ENCODE data around the gene ADGRG6. TPM values are rescaled to one million over a fixed set of nuclear protein-coding genes. Genes with fewer than 3 reads are reported as not detected.

Gene ADGRG6
- total and polyA plus RNA-seq, 10 of the 15 experiments (the other 5 are each of a cell fraction or from before 2014, with no cell fraction given): 0.01 to 0.24 (median 0.13) TPM; not detected in 7

- Histone ChIP-seq H3K27me3 (replicated peaks in 1 of 2; ENCODE audit: control insufficient read depth in 2 of 2, insufficient read depth in 2 of 2, low read length in 1 of 2) (no peaks in the 10 kb centered on the region), H3K79me2 (ENCODE audit: control insufficient read depth, insufficient read depth, low read length) (no peaks in the 10 kb centered on the region), H3K9ac (ENCODE audit: control insufficient read depth, insufficient read depth, low read length) (no peak overlapping the region), H3K9me3 (replicated peaks; ENCODE audit: control insufficient read depth, insufficient read depth, low read length) (no peaks in the 10 kb centered on the region), H3K36me3 (ENCODE audit: control insufficient read depth in 2 of 2, insufficient read depth in 2 of 2, low read length in 1 of 2) (no peaks in the 10 kb centered on the region), H4K20me1 (ENCODE audit: control insufficient read depth, insufficient read depth) (no peaks in the 10 kb centered on the region), H3K27ac (ENCODE audit: control insufficient read depth, insufficient read depth) (no peak overlapping the region), H3K4me2 (ENCODE audit: control insufficient read depth, insufficient read depth) (no peak overlapping the region), H2AFZ (ENCODE audit: control insufficient read depth, low read depth, low read length) (no peak overlapping the region), H3K4me3 (no peak overlapping the region), H3K4me1 (ENCODE audit: control insufficient read depth, insufficient read depth, low read length) (no peaks in the 10 kb centered on the region)
- TF ChIP-seq, protein P1, sequence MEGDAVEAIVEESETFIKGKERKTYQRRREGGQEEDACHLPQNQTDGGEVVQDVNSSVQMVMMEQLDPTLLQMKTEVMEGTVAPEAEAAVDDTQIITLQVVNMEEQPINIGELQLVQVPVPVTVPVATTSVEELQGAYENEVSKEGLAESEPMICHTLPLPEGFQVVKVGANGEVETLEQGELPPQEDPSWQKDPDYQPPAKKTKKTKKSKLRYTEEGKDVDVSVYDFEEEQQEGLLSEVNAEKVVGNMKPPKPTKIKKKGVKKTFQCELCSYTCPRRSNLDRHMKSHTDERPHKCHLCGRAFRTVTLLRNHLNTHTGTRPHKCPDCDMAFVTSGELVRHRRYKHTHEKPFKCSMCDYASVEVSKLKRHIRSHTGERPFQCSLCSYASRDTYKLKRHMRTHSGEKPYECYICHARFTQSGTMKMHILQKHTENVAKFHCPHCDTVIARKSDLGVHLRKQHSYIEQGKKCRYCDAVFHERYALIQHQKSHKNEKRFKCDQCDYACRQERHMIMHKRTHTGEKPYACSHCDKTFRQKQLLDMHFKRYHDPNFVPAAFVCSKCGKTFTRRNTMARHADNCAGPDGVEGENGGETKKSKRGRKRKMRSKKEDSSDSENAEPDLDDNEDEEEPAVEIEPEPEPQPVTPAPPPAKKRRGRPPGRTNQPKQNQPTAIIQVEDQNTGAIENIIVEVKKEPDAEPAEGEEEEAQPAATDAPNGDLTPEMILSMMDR (IDR thresholded peaks at IDR 0.05 in 2 of 3, conservative IDR thresholded peaks at IDR 0.05 in 1 of 3; ENCODE audit: control insufficient read depth in 2 of 3, extremely low read depth in 1 of 3, insufficient read depth in 1 of 3, low read depth in 3 of 3, low read length in 3 of 3): no peak
- no peak for TF ChIP-seq PML (IDR thresholded peaks at IDR 0.05; ENCODE audit: low read length)
- no peak for TF ChIP-seq RELB (IDR thresholded peaks at IDR 0.05; ENCODE audit: low read depth)
- TF ChIP-seq CREM (IDR thresholded peaks at IDR 0.05; ENCODE audit: low read depth): no peak
- no peak for TF ChIP-seq FOS (IDR thresholded peaks at IDR 0.05; ENCODE audit: borderline replicate concordance, extremely low read depth, insufficient read length)
- TF ChIP-seq CHD4 (IDR thresholded peaks at IDR 0.05): no peak
- no peak for TF ChIP-seq MEF2A (IDR thresholded peaks at IDR 0.05; ENCODE audit: insufficient read depth, low read depth, low read length)
- TF ChIP-seq E2F8 (IDR thresholded peaks at IDR 0.05; ENCODE audit: low read depth, partially characterized antibody): no peak
- ATAC-seq: no peak
- ChIA-PET POLR2A (no interaction called here), RAD21 (ENCODE audit: unreplicated experiment) (no interaction called here), CTCF (no interaction called here), SMC1A (ENCODE audit: uncharacterized antibody, unreplicated experiment) (no interaction called here)
- BruUV-seq (replicated peaks): no TSS peak
- no peak for DNase-seq (ENCODE audit: low read depth, low spot score)
- in situ Hi-C loops (cut with MboI) (no loop called here), intact Hi-C loops (cut with micrococcal nuclease; ENCODE audit: unreplicated experiment) (no loop called here)
- FAIRE-seq: no peak
- 0% methylated on average over 2 of the region's 2 CpGs for WGBS (ENCODE audit: insufficient coverage, insufficient replicate concordance, low lambda C conversion rate, missing lambda C conversion rate)
These were observed 40.1 kb downstream of the ADGRG6 start for GRCh38 chr6:142341855-142342330.
